ENCODE measurements around the gene INTS4.
A peak's percentile ranks its signal among the peaks of the same experiment; 100 is the strongest.
"Not testable (repeated sequence)": the region's sequence is repeated elsewhere in the genome, so short reads cannot be mapped to it uniquely, and the experiment has no call there.

Gene INTS4

DNA sequence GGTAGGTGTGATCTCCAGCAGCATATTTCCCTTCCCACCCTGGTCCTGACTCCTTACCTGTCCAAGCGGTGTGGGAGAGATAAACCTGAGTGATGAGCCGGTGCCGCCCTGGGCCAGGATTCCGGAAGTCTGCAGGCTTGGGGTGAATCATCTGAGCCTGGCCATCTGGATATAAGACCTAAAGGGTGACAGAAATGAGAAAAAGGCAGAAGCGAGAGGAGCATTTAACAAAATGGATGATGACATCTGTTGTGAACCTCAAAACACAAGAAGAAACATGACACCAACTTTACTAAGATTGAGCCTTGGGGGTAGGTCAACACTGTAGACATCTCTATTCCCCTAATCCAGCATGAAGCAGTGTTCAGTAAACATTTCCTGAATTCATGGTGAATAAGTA lies 110.7 kb downstream of the INTS4 start:
- no peak for DNase-seq

- DNase-seq: no peak
These were observed 112.1 kb downstream of the INTS4 start for GRCh38 chr11:77882396-77882795.

GRCh38 chr11:77879218-77879617 lies 115.2 kb downstream of the INTS4 start:
- peak in 1 of 58 donors; percentile 2 for DNase-seq

DNA sequence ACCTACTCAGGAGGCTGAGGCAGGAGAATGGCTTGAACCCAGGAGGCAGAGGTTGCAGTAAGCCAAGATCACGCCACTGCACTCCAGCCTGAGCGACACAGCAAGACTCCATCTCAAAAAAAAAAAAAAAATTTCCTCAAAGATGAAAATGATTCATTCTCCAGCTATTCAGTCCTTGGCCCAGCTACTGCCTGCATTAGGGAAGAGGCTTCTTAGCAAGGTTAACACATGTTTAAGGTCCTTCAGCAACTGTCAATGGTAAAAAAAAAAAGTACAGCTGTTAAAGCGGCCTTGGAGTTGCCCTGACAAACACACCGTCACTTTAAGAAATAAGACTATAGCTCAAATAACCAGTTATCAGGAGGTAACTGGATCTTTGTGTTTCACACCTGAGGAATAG lies 116.2 kb downstream of the INTS4 start:
- DNase-seq: not testable (repeated sequence)

- DNase-seq: no peak
These were observed 118.4 kb downstream of the INTS4 start for GRCh38 chr11:77876045-77876444.

DNA sequence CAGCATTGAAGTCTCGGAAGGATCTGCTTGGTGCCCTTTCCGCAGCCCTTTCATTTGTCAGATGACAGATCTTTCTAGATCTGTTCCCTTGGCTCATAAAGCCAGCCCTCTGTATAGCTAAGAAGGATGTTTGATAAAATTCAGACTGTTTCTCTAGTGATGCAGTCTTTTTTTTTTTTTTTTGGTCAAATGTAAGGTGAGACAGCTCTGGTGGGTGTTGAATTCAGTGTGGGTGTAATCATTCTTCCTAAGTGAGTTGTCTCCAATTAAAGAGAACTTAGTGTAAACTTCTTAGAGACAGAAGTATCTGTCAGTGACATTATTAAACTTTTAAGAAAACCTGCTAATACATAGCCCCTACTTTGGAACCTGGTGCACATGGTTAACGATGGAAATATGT lies 120.3 kb downstream of the INTS4 start:
- DNase-seq: no peak

GRCh38 chr11:77873345-77873744 lies 121.1 kb downstream of the INTS4 start:
- DNase-seq: no peak

GRCh38 chr11:77871855-77872254 lies 122.6 kb downstream of the INTS4 start:
- DNase-seq: peak in 1 of 58 donors; percentile 4

- DNase-seq: no peak
These were observed 125.7 kb downstream of the INTS4 start for GRCh38 chr11:77868744-77869143.

- no peak for DNase-seq
These were observed 128.1 kb downstream of the INTS4 start for GRCh38 chr11:77866336-77866735.

- no peak for DNase-seq
These were observed 128.7 kb downstream of the INTS4 start for GRCh38 chr11:77865805-77866204.

- not testable (repeated sequence) for DNase-seq
These were observed 133.0 kb downstream of the INTS4 start for GRCh38 chr11:77861444-77861843.

DNA sequence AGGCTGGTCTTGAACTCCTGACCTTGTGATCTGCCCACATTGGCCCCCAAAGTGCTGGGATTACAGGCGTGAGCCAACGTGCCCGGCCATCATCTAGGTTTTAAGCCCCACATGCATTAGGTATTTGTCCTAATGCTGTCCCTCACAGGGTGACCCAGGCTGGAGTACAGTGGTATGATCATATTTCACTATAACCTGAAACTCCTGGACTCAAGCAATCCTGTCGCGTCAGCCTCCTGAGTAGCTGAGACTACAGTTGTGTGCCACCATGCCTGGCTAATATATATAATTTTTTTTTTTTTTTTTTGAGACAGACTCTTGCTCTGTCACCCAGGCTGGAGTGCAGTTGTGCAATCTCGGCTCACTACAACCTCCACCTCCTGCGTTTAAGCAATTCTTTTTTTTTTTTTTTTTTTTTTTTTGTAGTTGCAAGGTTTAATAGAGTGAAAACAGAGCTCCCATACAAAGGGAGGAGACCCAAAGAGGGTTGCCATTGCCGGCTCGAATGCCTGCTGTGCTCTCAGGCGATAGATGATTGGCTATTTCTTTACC lies 136.5 kb downstream of the INTS4 start:
- DNase-seq: not testable (repeated sequence)

- DNase-seq: no peak
These were observed 139.6 kb downstream of the INTS4 start for GRCh38 chr11:77854838-77855237.

DNA sequence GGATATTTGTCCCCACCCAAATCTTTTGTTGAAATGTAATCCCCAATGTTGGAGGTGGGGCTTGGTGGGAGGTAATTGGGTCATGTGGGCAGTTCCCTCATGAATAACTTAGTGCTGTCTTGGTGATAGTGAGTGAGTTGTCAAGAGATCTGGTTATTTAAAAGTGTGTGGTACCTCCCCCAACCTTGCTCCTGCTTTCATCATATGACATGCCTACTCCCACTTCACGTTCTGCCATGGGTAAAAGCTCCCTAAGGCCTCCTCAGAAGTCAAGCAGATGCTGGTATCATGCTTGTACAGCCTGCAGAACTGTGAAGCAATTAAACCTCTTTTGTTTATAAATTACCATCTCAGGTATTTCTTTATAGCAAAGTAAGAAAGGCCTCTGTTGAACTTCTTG lies 143.0 kb downstream of the INTS4 start:
- DNase-seq: no peak

DNA sequence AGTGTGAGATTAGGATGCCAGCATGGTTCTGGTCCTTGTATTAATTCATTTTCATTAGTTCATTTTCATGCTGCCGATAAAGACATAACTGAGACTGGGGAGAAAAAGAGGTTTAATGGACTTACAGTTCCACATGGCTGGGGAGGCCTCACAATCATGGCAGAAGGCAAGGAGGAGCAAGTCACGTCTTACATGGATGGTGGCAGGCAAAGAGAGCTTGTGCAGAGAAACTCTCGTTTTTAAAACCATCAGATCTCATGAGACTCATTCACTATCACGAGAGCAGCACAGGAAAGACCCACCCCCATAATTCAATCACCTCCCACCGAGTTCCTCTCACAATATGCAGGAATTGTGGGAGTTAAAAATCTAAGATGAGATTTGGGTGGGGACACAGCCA lies 150.8 kb downstream of the INTS4 start:
- DNase-seq: not testable (repeated sequence)

DNA sequence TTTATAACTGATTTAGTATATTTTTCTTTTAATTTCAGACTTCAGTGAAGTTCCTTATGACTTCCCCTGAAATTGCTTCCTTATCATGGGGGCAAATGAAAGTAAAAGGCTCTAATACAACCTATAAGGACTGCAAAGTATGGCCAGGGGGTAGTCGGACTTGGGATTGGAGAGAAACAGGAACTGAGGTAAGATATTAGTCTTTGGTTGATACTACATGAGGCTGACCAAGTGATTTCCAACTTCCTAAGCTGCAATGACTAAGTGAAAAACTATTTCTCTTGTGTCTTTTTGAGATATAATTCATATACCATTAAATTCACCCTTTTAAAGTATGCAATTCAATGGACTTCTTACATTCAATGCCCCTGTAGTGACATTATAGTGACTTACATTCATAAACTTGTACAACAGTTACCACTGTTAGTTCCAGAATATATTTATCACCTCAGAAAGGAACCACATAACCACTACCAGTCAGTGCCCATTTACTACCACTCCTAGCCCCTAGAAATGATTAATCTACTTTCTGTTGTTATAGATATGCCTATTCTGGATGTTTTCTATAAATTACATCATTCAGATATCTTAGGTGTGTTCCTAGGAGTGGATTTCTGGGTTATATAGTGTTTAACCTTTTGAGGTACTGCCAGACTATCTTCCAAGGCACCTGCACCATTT lies 151.9 kb downstream of the INTS4 start:
- no peak for DNase-seq

GRCh38 chr11:77833302-77833701 lies 161.2 kb downstream of the INTS4 start:
- no peak for DNase-seq

- no peak for DNase-seq
These were observed 165.5 kb downstream of the INTS4 start for GRCh38 chr11:77828926-77829325.

All from anterior cingulate cortex (tissue), 58 donors.